Measurements from ENCODE around the gene TAPBPL.
"Not testable (repeated sequence)": the region's sequence is repeated elsewhere in the genome, so short reads cannot be mapped to it uniquely, and the experiment has no call there.

The TAPBPL gene, protein sequence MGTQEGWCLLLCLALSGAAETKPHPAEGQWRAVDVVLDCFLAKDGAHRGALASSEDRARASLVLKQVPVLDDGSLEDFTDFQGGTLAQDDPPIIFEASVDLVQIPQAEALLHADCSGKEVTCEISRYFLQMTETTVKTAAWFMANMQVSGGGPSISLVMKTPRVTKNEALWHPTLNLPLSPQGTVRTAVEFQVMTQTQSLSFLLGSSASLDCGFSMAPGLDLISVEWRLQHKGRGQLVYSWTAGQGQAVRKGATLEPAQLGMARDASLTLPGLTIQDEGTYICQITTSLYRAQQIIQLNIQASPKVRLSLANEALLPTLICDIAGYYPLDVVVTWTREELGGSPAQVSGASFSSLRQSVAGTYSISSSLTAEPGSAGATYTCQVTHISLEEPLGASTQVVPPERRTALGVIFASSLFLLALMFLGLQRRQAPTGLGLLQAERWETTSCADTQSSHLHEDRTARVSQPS

DNA sequence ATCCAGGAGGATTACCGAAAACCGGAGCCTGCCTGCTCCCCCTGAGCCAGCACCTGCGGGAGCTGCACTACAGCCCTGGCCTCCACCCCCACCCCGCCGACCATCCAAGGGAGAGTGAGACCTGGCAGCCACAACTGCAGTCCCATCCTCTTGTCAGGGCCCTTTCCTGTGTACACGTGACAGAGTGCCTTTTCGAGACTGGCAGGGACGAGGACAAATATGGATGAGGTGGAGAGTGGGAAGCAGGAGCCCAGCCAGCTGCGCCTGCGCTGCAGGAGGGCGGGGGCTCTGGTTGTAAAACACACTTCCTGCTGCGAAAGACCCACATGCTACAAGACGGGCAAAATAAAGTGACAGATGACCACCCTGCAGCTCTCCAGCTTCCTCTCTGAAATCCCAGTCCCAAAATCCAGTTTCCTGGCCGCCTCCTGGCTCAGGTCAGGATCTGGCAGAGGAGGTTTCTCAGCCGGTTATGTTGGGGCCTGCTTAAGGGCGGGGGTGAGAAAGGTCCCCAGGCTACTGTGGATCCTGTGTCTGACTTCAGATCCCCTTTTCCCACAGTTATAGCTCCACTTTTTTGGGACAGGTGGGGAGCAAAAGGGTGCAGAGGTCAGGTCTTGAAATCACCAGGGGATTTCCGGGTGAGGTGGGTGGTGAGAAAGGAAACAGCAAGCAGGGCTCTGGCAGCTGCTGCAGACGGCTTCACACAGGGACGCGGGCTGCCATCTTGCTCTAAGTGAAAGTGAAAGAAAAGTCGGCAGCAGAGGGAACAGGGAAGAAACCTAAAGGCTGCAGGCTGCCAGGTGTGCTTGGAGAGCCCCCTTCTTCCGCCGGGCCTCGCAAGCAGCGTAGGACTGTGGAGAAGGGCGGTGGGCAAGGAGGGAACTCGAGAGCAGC is at the start of gene TAPBPL:
Gene TAPBPL (plus strand): TSS at position 695 of the 897 bp plus-strand sequence. CDS start 207 bp downstream, outside the sequence.
- DNase-seq (ENCODE audit: low read depth): peak; percentile 60

GRCh38 chr12:6404390-6404789 is 47.5 kb upstream of the TAPBPL start:
- DNase-seq (ENCODE audit: low read depth): no peak

DNA sequence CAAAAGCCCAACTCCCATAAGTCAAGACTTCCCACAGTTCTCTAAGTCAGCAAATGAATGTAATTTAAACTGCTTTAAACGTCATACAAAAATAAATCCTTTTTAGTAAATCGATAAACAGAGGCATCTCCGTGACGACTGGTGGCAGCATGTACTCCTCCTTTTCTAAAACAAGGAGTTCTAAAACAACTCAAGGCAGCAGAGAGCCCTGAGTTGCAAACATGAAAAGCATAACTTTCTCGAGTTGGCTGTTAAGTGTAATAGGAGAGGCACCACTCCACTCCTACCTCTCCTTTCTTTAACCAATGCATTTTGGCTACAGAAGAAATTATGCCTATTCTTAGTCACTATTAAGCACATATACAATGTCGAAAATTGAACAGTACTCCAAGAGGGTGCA is 45.9 kb upstream of the TAPBPL start:
- DNase-seq (ENCODE audit: low read depth): no peak

- DNase-seq (ENCODE audit: low read depth): no peak
Observed at GRCh38 chr12:6407236-6407954, 44.4 kb upstream of the TAPBPL start.

DNA sequence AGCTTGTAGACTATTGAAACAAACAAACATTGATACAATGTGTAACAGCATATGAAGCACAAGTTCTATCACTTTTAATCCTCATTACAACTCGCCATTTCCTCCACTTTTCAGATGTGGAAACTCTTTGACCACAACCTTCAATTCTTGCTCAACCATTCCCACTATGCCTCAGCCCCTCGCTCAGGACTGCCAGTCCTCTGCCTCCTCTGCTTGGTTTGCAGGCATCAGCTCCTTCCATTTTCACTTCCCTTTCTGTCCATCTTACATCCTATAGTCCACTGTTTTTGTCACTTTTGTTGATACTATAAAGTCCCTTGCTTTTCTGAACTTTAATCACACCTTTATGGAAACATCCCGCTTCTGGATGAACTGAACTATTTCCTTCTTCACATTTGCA is 35.2 kb upstream of the TAPBPL start:
- no peak for DNase-seq (ENCODE audit: low read depth)

DNA sequence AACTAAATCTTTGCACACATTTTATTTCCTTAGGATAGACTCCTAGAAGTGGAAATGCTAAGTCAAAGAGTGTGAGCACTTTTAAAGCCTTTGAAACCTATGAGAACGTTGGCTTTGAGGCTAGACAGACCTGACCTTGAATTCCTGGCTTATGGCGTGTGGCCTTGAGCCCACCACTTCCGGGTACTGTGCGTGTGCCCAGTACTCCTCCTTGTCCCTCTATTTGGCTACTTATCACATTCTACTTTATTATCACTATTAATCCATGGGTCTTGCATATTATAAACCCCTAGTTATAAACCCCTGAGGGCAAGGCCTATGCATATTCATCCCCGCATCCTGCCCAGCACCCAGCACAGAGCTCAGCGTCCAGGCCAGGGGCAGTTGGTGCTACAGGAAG is 33.0 kb upstream of the TAPBPL start:
- no peak for DNase-seq (ENCODE audit: low read depth)

DNA sequence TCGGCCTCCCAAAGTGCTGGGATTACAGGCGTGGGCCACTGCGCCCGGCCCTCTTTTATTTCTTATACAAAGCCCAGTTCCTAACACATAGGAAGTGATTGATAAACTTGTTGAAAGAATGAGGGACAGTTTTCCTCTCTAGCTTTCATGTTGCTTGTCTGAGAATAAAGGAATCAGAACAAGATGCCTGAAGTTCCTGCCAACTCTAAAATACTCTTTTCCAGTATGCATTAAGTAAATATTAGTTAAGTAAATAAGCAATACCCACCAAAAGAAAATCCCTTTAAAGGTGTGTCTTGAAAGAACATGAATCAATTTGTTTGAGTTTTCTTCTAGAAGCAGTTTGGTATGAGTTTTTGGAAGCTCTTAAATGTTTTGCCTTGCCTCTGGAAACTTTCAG is 31.5 kb upstream of the TAPBPL start:
- DNase-seq (ENCODE audit: low read depth): no peak

DNA sequence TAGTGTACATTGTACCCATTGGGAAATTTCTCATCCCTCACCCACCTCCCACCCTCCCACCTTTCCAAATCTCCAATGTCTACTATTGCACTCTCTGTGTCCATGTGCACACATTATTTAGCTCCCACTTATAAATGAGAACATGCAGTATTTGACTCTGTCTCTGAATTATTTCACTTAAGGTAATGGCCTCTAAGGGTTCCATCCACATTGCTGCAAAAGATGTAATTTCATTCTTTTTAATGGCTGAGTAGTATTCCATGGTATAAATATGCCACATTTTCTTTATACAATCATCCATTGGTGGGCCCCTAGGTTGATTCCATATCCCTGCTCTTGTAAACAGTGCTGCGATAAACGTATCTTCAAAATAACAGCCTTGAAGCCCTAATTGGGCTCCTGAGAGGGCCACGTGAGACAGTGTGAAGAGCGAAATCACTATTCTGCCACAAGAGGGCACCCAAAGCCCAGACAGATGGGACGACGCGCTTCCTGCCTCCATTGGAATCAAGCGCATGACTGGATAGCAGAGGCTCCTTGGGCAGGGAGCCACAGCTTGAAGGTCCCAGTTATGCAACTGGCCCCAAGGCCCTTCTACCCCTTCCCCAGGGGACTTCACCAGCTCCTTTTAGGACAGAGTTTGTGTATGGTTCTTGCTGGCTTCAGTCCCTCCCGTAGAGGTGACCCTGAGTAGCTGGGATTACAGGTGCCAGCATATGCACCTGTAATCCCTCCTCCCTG is 28.4 kb upstream of the TAPBPL start:
- peak; percentile 76 for DNase-seq (ENCODE audit: low read depth)

- no peak for DNase-seq (ENCODE audit: low read depth)
Observed at GRCh38 chr12:6424008-6424347, 27.9 kb upstream of the TAPBPL start.

DNA sequence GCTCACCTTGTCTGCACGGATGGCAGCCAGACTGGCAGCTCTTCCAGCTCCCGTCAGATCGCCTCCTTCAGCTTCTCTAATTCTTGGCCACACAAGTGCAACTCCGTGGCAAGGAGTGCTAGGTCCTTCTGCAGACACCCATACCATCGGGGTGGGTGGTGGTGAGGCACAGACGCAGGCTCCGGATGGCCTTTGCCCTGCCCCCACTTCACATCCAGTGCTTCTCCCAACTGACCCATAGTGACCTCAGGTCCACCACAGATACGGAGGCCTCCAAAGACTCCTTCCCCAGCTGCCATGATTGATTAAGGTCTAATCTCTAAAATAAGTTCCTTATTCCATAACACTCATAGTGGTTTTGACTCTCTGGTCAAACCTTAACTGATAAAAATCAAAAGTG is 27.0 kb upstream of the TAPBPL start:
- no peak for DNase-seq (ENCODE audit: low read depth)

- no peak for DNase-seq (ENCODE audit: low read depth)
Observed at GRCh38 chr12:6425590-6426531, 26.0 kb upstream of the TAPBPL start.

GRCh38 chr12:6426882-6427671 is 24.8 kb upstream of the TAPBPL start:
- DNase-seq (ENCODE audit: low read depth): no peak

GRCh38 chr12:6427796-6428195 is 24.0 kb upstream of the TAPBPL start:
- not testable (repeated sequence) for DNase-seq (ENCODE audit: low read depth)

DNA sequence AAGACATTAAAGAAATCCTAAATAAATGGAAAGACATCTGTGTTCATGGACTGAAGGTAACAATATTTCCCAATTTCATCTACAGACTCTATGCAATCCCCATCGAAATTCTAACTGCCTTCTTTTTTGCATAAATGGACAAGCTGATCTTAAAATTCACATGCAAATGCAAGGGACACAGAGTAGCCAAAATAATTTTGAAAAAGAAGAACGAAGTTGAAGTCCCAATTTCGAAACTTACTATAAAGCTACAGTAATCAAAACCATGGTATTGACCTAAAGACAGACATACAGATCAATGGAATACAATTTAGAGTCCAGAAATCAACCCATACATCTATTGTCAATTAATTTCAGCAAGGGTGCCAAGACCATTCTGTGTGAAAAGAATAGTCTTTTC is 23.5 kb upstream of the TAPBPL start:
- no peak for DNase-seq (ENCODE audit: low read depth)

DNA sequence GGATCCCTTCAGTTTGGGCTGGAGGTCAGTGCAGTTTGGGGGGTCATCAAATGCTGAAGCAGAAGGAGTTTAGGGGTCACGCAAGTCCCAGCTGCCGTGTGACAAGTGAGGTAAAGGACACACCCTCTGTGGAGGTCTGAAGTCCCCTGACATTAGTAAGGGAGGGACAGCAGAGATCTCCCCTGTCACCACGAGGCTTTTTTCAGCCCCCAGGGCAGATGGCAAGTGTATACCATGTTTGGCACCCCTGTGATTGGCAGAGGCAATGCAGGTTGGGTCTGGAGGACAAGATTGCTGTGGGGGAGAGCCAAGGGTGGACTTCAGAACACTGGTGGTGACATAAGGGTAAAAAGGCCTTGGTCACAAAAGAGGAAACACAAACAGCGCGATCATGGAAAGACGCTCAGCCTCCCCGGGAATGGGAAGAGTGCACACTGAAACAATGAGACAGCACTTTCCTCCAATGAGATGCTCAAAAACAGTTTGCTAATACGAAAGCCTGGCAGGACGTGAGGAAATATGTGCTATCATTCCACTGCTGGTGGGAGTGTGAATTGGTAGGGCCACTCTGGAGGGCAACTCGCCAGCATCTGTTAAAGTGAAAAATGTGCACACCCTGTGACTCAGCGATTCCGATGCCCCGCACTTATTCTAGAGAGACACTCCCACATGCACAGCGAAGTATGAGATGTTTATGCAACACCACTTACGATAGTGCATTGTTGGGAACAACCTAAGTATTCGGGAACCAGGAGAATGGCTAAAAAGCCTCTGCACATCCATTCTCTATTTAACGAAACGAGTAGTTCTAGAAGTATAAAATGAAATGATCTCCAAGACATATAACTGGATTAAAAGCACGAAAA is 21.5 kb upstream of the TAPBPL start:
- DNase-seq (ENCODE audit: low read depth): peak; percentile 97

GRCh38 chr12:6432991-6433390 is 18.9 kb upstream of the TAPBPL start:
- DNase-seq (ENCODE audit: low read depth): no peak

- DNase-seq (ENCODE audit: low read depth): no peak
Observed at GRCh38 chr12:6434205-6435140, 17.4 kb upstream of the TAPBPL start.

Measured in HS-5 (cell line).